Colonic mucosa (tissue), 4 donors: ENCODE data around the gene FBXL5. TPM values are rescaled to one million over a fixed set of nuclear protein-coding genes. Genes with fewer than 3 reads are reported as not detected.
A peak's percentile ranks its signal among the peaks of the same experiment; 100 is the strongest.

ENCODE experiments used
- DNase-seq: peaks from one replicate; pipeline ENCODE4 v3.0.0-alpha.2; 2020
- H3K27ac ChIP-seq: fragments of 200-600 bp; one replicate; pipeline ENCODE4 v1.8.0; 2021
- H3K27me3 ChIP-seq: fragments of 200-600 bp; one replicate; pipeline ENCODE4 v1.8.0; 2021
- H3K36me3 ChIP-seq: fragments of 200-600 bp; one replicate; pipeline ENCODE4 v1.8.0; 2021
- H3K4me1 ChIP-seq: fragments of 200-600 bp; one replicate; pipeline ENCODE4 v1.8.0; 2021; ENCODE audit warnings: mild to moderate bottlenecking
- H3K4me3 ChIP-seq: fragments of 200-600 bp; one replicate; pipeline ENCODE4 v1.8.0; 2021
- H3K9ac ChIP-seq, 2 donors: one replicate each; pipeline ENCODE4 v1.7.0; 2013; ENCODE audit warnings: control low read depth in 2 of 2, low read depth in 2 of 2, low read length in 2 of 2
- H3K9me3 ChIP-seq: fragments of 200-600 bp; one replicate; pipeline ENCODE4 v1.8.0; 2021
- CTCF ChIP-seq: fragments of 200-600 bp; IDR thresholded peaks from one replicate; pipeline ENCODE4 v1.8.0; 2022; ENCODE audit warnings: antibody characterized with exemption, mild to moderate bottlenecking
- intact Hi-C: fragments of 100-400 bp; cut with DNase I; formaldehyde crosslinking; loops from one replicate; pipeline ENCODE4 v1.14.1; 2022
- total RNA-seq, 2 donors: library from RNA; stranded (reverse); fragmentation: NEBNext Ultra II Directional in 1 of 2; extraction: Animal tissue kit (Norgen Biotek cat#: 25700) in 1 of 2; gene quantifications; one replicate each; pipeline ENCODE4 v1.2.1, GENCODE V29; 2021
- donor health status: healthy.
- donor health status: DM: no; HTN: no; CAD: no.
- donor health status: DM: no; HTN: no; CAD: no.

Gene FBXL5
- total RNA-seq, 2 donors from 2014 or later: 43.4 to 52.1 TPM

DNA sequence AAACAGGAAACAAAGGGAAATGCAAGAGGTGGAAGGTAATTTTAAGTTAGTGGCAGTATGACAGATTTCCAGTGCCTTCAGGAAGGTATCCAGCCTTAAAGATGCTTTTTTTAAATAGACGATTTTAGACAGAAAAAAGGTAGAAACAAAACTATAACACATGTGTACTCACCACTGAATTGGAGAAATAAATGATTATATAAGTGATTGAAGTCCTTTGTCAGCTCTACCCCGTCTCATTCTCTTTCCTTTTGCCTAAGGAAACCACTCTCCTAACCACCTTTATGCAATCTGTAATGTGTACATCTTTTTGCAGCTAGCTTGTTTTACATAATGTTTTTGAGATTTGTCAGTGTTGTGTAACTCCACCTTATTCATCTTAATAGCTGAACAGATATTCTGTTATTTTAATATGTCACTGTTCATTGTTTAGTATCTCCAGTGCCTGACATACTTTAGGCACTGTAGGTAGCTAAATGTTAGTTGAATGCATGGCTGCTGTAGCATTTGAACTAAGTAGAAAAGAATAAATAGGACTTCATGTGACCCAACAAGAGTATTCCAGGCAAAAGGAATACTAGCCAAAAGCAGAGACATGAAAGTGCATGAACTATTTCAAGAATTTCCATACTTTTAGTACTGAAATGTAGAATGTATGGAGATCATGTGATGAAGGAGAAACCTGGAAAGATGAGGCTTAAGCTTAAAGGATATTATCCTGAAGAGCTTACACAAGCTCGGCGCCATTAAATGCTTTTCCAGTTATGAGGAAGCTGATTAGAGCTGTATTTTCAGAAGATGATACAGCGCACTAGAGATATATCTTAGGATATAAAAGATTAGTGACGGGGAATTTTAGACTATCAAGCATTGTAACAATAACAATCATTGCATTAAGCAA lies 27.3 kb upstream of the FBXL5 start:
- no peaks in the 10 kb centered on the region for H3K9me3 ChIP-seq
- no peaks in the 10 kb centered on the region for H3K36me3 ChIP-seq
- H3K27ac ChIP-seq: peak overlapping the region; percentile 95
- H3K9ac ChIP-seq: peak overlapping the region; percentile 85 to 97
- H3K4me1 ChIP-seq: peaks cover 5% of the 10 kb centered on the region
- H3K4me3 ChIP-seq: peak overlapping the region; percentile 65
- no peak for TF ChIP-seq CTCF
- intact Hi-C loops: no loop called here
- no peaks in the 10 kb centered on the region for H3K27me3 ChIP-seq
- no peak for DNase-seq

- intact Hi-C loops: no loop called here
- peaks cover 5% of the 10 kb centered on the region for H3K4me1 ChIP-seq
Measured at GRCh38 chr4:15681372-15682241, 26.4 kb upstream of the FBXL5 start, which contains the start of gene FAM200B. Gene FAM200B, plus strand, starts transcription at chr4:15681827. Its CDS starts 5,151 bp downstream, at chr4:15686978.

GRCh38 chr4:15681067-15681371 lies 25.9 kb upstream of the FBXL5 start:
- no peaks in the 10 kb centered on the region for H3K36me3 ChIP-seq
- no peaks in the 10 kb centered on the region for H3K27me3 ChIP-seq
- H3K9me3 ChIP-seq: no peaks in the 10 kb centered on the region
- no peak for TF ChIP-seq CTCF
- intact Hi-C loops: no loop called here
- DNase-seq: no peak
- H3K4me1 ChIP-seq: peaks cover 5% of the 10 kb centered on the region
- peak overlapping the region; percentile 95 for H3K27ac ChIP-seq
- peak overlapping the region; percentile 85 to 97 for H3K9ac ChIP-seq
- H3K4me3 ChIP-seq: peak overlapping the region; percentile 65

More at GRCh38 chr4:15681372-15682241, 26.4 kb upstream of the FBXL5 start, which contains the start of gene FAM200B:
- peak within 1 kb of the TSS; percentile 85 to 97 for H3K9ac ChIP-seq
- H3K27me3 ChIP-seq: no peaks in the 10 kb centered on the region
- no peaks in the 10 kb centered on the region for H3K9me3 ChIP-seq
- peak within 1 kb of the TSS; percentile 95 for H3K27ac ChIP-seq
- peak; percentile 100 for DNase-seq
- peak within 1 kb of the TSS; percentile 65 for H3K4me3 ChIP-seq
- TF ChIP-seq CTCF: no peak
- H3K36me3 ChIP-seq: no peaks in the 10 kb centered on the region

GRCh38 chr4:15677507-15677988 lies 22.4 kb upstream of the FBXL5 start:
- intact Hi-C loops: no loop called here
- no peak overlapping the region for H3K4me3 ChIP-seq
- H3K27me3 ChIP-seq: no peaks in the 10 kb centered on the region
- no peaks in the 10 kb centered on the region for H3K4me1 ChIP-seq
- peak; percentile 68 for DNase-seq
- H3K9me3 ChIP-seq: no peaks in the 10 kb centered on the region
- no peak overlapping the region for H3K27ac ChIP-seq
- H3K9ac ChIP-seq: no peak overlapping the region
- no peak for TF ChIP-seq CTCF
- no peaks in the 10 kb centered on the region for H3K36me3 ChIP-seq

- Histone ChIP-seq H3K27ac (no peak overlapping the region), H3K4me1 (no peaks in the 10 kb centered on the region), H3K9ac (no peak overlapping the region), H3K9me3 (no peaks in the 10 kb centered on the region), H3K27me3 (no peaks in the 10 kb centered on the region), H3K4me3 (no peak overlapping the region), H3K36me3 (no peaks in the 10 kb centered on the region)
- no peak for DNase-seq
- TF ChIP-seq CTCF: no peak
- intact Hi-C loops: no loop called here
Measured at GRCh38 chr4:15676899-15677298, 21.7 kb upstream of the FBXL5 start.
